ENCODE measurements around the gene RBM20.

GRCh38 chr10:110885932-110886674 is 242.0 kb downstream of the RBM20 start:
- TF ChIP-seq GATA2 (IDR thresholded peaks at IDR 0.05; ENCODE audit: low read depth, low read length) (no peak), GATA3 (IDR thresholded peaks at IDR 0.05; ENCODE audit: low read depth, low read length) (no peak)
